ENCODE results near the gene HOXA5.

HOXA5 gene

DNA sequence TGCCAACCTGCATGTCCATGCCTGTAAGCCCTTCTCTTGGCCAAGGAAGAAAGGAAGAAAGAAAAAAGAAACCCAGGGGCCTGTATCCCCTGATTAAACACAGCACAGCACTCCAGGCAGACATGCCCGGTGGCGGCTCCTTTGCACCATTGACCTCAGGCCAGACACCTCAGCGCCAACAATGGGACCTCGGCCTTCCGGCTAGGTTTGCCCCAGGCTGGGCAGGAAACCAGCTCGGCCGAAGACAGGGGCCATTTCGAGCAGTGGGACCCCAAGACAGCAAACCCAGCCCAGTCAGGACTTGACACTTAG, 27.8 kb upstream of the HOXA5 start:
- DNase-seq (ENCODE audit: low read depth in 1 of 2, low spot score in 1 of 2): no peak
- Histone ChIP-seq H3K27me3 (ENCODE audit: insufficient read depth, poor library complexity, severe bottlenecking) (peaks cover 82% of the 10 kb centered on the region), H3K4me3 (replicated peaks; ENCODE audit: insufficient read depth, low read length) (no peak overlapping the region), H3K27ac (replicated peaks) (no peak overlapping the region)
- TF ChIP-seq REST (IDR thresholded peaks at IDR 0.05; ENCODE audit: insufficient replicate concordance, low read depth) (no peak), SPI1 (IDR thresholded peaks at IDR 0.05; ENCODE audit: borderline replicate concordance, low read depth) (no peak)

- H3K27me3 ChIP-seq (ENCODE audit: insufficient read depth, poor library complexity, severe bottlenecking): peaks cover 88% of the 10 kb centered on the region
- no peak overlapping the region for H3K4me3 ChIP-seq (replicated peaks; ENCODE audit: insufficient read depth, low read length)
- H3K27ac ChIP-seq (replicated peaks): no peak overlapping the region
- TF ChIP-seq REST (IDR thresholded peaks at IDR 0.05; ENCODE audit: insufficient replicate concordance, low read depth): no peak
- TF ChIP-seq SPI1 (IDR thresholded peaks at IDR 0.05; ENCODE audit: borderline replicate concordance, low read depth): no peak
- DNase-seq (ENCODE audit: low read depth in 1 of 2, low spot score in 1 of 2): no peak
These were observed 27.2 kb upstream of the HOXA5 start for GRCh38 chr7:27170426-27171324.

- Histone ChIP-seq H3K27ac (replicated peaks) (no peak overlapping the region), H3K4me3 (replicated peaks; ENCODE audit: insufficient read depth, low read length) (no peak overlapping the region), H3K27me3 (ENCODE audit: insufficient read depth, poor library complexity, severe bottlenecking) (peaks cover 88% of the 10 kb centered on the region)
- DNase-seq (ENCODE audit: low read depth in 1 of 2, low spot score in 1 of 2): no peak
- no peak for TF ChIP-seq POLR2AphosphoS5 (IDR thresholded peaks at IDR 0.05; ENCODE audit: low read depth)
- no peak for TF ChIP-seq CTCF (IDR thresholded peaks at IDR 0.05; ENCODE audit: insufficient read depth, low read length)
- no peak for TF ChIP-seq REST (IDR thresholded peaks at IDR 0.05; ENCODE audit: insufficient replicate concordance, low read depth)
- TF ChIP-seq GABPA (IDR thresholded peaks at IDR 0.05; ENCODE audit: low read depth): no peak
- TF ChIP-seq SPI1 (IDR thresholded peaks at IDR 0.05; ENCODE audit: borderline replicate concordance, low read depth): no peak
These were observed 26.4 kb upstream of the HOXA5 start for GRCh38 chr7:27169658-27170425.

Measured in HL-60 (cell line).